Measurements from ENCODE around the gene AGAP2.

Gene AGAP2

GRCh38 chr12:57755454-57756372 is 17.2 kb upstream of the AGAP2 start:
- in situ Hi-C loops (cut with MboI; ENCODE audit: low pct_unique_long_range_greater_than_20kb, low sequenced_read_pairs) = no loop called here
- DNase-seq = no peak

- in situ Hi-C loops (cut with MboI; ENCODE audit: low pct_unique_long_range_greater_than_20kb, low sequenced_read_pairs) = no loop called here
- no peak for DNase-seq
These were observed 16.6 kb upstream of the AGAP2 start for GRCh38 chr12:57755194-57755453.

GRCh38 chr12:57754411-57755193 is 16.1 kb upstream of the AGAP2 start, which contains the start of gene MARCHF9:
Gene MARCHF9 (plus strand): TSS chr12:57755103. CDS start chr12:57755529, 426 bp downstream.
- in situ Hi-C loops (cut with MboI; ENCODE audit: low pct_unique_long_range_greater_than_20kb, low sequenced_read_pairs) = no loop called here
- DNase-seq = peak; percentile 53

GRCh38 chr12:57753756-57754337 is 15.3 kb upstream of the AGAP2 start:
- in situ Hi-C loops (cut with MboI; ENCODE audit: low pct_unique_long_range_greater_than_20kb, low sequenced_read_pairs) = no loop called here
- DNase-seq = no peak

- in situ Hi-C loops (cut with MboI; ENCODE audit: low pct_unique_long_range_greater_than_20kb, low sequenced_read_pairs) = no loop called here
- DNase-seq = no peak
These were observed 14.1 kb upstream of the AGAP2 start for GRCh38 chr12:57752668-57753000.

- in situ Hi-C loops (cut with MboI; ENCODE audit: low pct_unique_long_range_greater_than_20kb, low sequenced_read_pairs) = no loop called here
- DNase-seq = peak; percentile 100
These were observed 13.5 kb upstream of the AGAP2 start, which contains the start of gene CDK4 for GRCh38 chr12:57751788-57752667. Gene CDK4 (minus strand): TSS chr12:57752310. CDS start chr12:57751717, 593 bp downstream.

- no peak for DNase-seq
- in situ Hi-C loops (cut with MboI; ENCODE audit: low pct_unique_long_range_greater_than_20kb, low sequenced_read_pairs) = no loop called here
These were observed 12.9 kb upstream of the AGAP2 start for GRCh38 chr12:57751432-57751787.

- in situ Hi-C loops (cut with MboI; ENCODE audit: low pct_unique_long_range_greater_than_20kb, low sequenced_read_pairs) = no loop called here
These were observed 12.3 kb upstream of the AGAP2 start for GRCh38 chr12:57750561-57751431.

GRCh38 chr12:57749061-57749460 is 10.5 kb upstream of the AGAP2 start:
- in situ Hi-C loops (cut with MboI; ENCODE audit: low pct_unique_long_range_greater_than_20kb, low sequenced_read_pairs) = no loop called here
- DNase-seq = no peak

More at GRCh38 chr12:57750561-57751431, 12.3 kb upstream of the AGAP2 start:
- DNase-seq = no peak

- DNase-seq = no peak
- in situ Hi-C loops (cut with MboI; ENCODE audit: low pct_unique_long_range_greater_than_20kb, low sequenced_read_pairs) = no loop called here
These were observed 7.5 kb upstream of the AGAP2 start for GRCh38 chr12:57746025-57746424.

- in situ Hi-C loops (cut with MboI; ENCODE audit: low pct_unique_long_range_greater_than_20kb, low sequenced_read_pairs) = no loop called here
- DNase-seq = no peak
These were observed 6.9 kb upstream of the AGAP2 start for GRCh38 chr12:57745485-57745881.

- DNase-seq = peak; percentile 98
- in situ Hi-C loops (cut with MboI; ENCODE audit: low pct_unique_long_range_greater_than_20kb, low sequenced_read_pairs) = no loop called here
These were observed 6.4 kb upstream of the AGAP2 start, which contains the start of gene TSPAN31 for GRCh38 chr12:57744777-57745484. Gene TSPAN31 (plus strand): TSS chr12:57745039. CDS start chr12:57745155, 116 bp downstream.

- no peak for DNase-seq
- in situ Hi-C loops (cut with MboI; ENCODE audit: low pct_unique_long_range_greater_than_20kb, low sequenced_read_pairs) = no loop called here
These were observed 5.7 kb upstream of the AGAP2 start for GRCh38 chr12:57744194-57744776.

GRCh38 chr12:57743769-57744168 is 5.2 kb upstream of the AGAP2 start:
- no peak for DNase-seq
- in situ Hi-C loops (cut with MboI; ENCODE audit: low pct_unique_long_range_greater_than_20kb, low sequenced_read_pairs) = no loop called here

- in situ Hi-C loops (cut with MboI; ENCODE audit: low pct_unique_long_range_greater_than_20kb, low sequenced_read_pairs) = no loop called here
- DNase-seq = peak; percentile 79
These were observed 3.5 kb upstream of the AGAP2 start for GRCh38 chr12:57741844-57742738.

GRCh38 chr12:57741413-57741789 is 2.9 kb upstream of the AGAP2 start:
- no peak for DNase-seq
- in situ Hi-C loops (cut with MboI; ENCODE audit: low pct_unique_long_range_greater_than_20kb, low sequenced_read_pairs) = no loop called here

Measured in KBM-7 (cell line).